Stimulated activated CD8-positive, alpha-beta memory T cell treated with anti-CD3 and anti-CD28 coated beads, Interleukin-7, amount 100 ng/mL, for 24 hours (primary cell): ENCODE results near the gene BDH1.

Experiments
- DNase-seq: peaks from one replicate; pipeline ENCODE4 v3.0.0-alpha.2; 2020; ENCODE audit warnings: low read depth

The BDH1 gene

GRCh38 chr3:197549261-197549885 lies 6.4 kb downstream of the BDH1 start:
- DNase-seq, result no peak

GRCh38 chr3:197547306-197548011 lies 8.3 kb downstream of the BDH1 start:
- DNase-seq, result no peak

GRCh38 chr3:197546307-197547085 lies 9.3 kb downstream of the BDH1 start:
- DNase-seq, result no peak

GRCh38 chr3:197545571-197545970 lies 10.2 kb downstream of the BDH1 start:
- no peak for DNase-seq

GRCh38 chr3:197545101-197545500 lies 10.7 kb downstream of the BDH1 start:
- DNase-seq, result no peak

GRCh38 chr3:197542741-197543454 lies 12.9 kb downstream of the BDH1 start:
- no peak for DNase-seq

GRCh38 chr3:197541756-197542539 lies 13.8 kb downstream of the BDH1 start:
- DNase-seq, result no peak

GRCh38 chr3:197540961-197541377 lies 14.8 kb downstream of the BDH1 start:
- DNase-seq, result no peak

GRCh38 chr3:197539651-197540051 lies 16.1 kb downstream of the BDH1 start:
- DNase-seq, result no peak

- no peak for DNase-seq
These were observed 21.6 kb downstream of the BDH1 start for GRCh38 chr3:197533927-197534725.

- no peak for DNase-seq
These were observed 22.4 kb downstream of the BDH1 start for GRCh38 chr3:197533396-197533795.

- no peak for DNase-seq
These were observed 23.4 kb downstream of the BDH1 start for GRCh38 chr3:197532388-197532787.

GRCh38 chr3:197528190-197528589 lies 27.6 kb downstream of the BDH1 start:
- DNase-seq, result no peak

- DNase-seq, result no peak
These were observed 28.2 kb downstream of the BDH1 start for GRCh38 chr3:197527569-197527968.

- DNase-seq, result no peak
These were observed 30.1 kb downstream of the BDH1 start for GRCh38 chr3:197525706-197526105.

GRCh38 chr3:197524128-197524527 lies 31.6 kb downstream of the BDH1 start:
- no peak for DNase-seq

GRCh38 chr3:197523526-197523925 lies 32.2 kb downstream of the BDH1 start:
- DNase-seq, result no peak

- no peak for DNase-seq
These were observed 32.8 kb downstream of the BDH1 start for GRCh38 chr3:197522881-197523441.

- no peak for DNase-seq
These were observed 33.5 kb downstream of the BDH1 start for GRCh38 chr3:197522183-197522715.
